HepG2 (cell line): ENCODE measurements around the gene FFAR4. TPM values are rescaled to one million over a fixed set of nuclear protein-coding genes. Genes with fewer than 3 reads are reported as not detected.
A peak's percentile ranks its signal among the peaks of the same experiment; 100 is the strongest.

ENCODE experiments used
- ATRX ChIP-seq: sonication (generic); formaldehyde crosslinking; IDR thresholded peaks from 2 replicates; pipeline ENCODE4 v1.4.0; 2020; ENCODE audit warnings: missing genetic modification reagents, borderline replicate concordance
- EHMT2 ChIP-seq: fragments of 200-600 bp; sonication (generic); IDR thresholded peaks from 2 replicates; pipeline ENCODE4 v1.7.0; 2017; ENCODE audit warnings: antibody characterized with exemption, low read depth, low read length, borderline replicate concordance
- GATAD1 ChIP-seq: IDR thresholded peaks from 2 replicates; pipeline ENCODE4 v1.6.1; 2016; ENCODE audit warnings: missing genetic modification reagents, missing compliant biosample characterization
- NFYC ChIP-seq: IDR thresholded peaks from 2 replicates; pipeline ENCODE4 v1.6.1; 2016; ENCODE audit warnings: missing genetic modification reagents, missing compliant biosample characterization
- PITX1 ChIP-seq: sonication (generic); formaldehyde crosslinking; IDR thresholded peaks from 2 replicates; pipeline ENCODE4 v1.5.1; 2020; ENCODE audit warnings: mild to moderate bottlenecking, missing genetic modification reagents
- SSRP1 ChIP-seq: IDR thresholded peaks from 2 replicates; pipeline ENCODE4 v1.6.1; 2016; ENCODE audit warnings: control low read depth
- TCF7L2 ChIP-seq: IDR thresholded peaks from 2 replicates; pipeline ENCODE4 v1.6.1; 2011; ENCODE audit warnings: mild to moderate bottlenecking, low read depth, low read length, moderate library complexity
- TMF1 ChIP-seq: sonication (generic); formaldehyde crosslinking; IDR thresholded peaks from 2 replicates; pipeline ENCODE4 v1.8.1; 2022; ENCODE audit warnings: low read depth, missing genetic modification reagents
- ZC3H4 ChIP-seq: sonication (generic); formaldehyde crosslinking; IDR thresholded peaks from 2 replicates; pipeline ENCODE4 v1.4.0; 2020; ENCODE audit warnings: missing genetic modification reagents, borderline replicate concordance
- ZNF160 ChIP-seq: sonication (generic); formaldehyde crosslinking; IDR thresholded peaks from 2 replicates; pipeline ENCODE4 v1.8.0; 2022; ENCODE audit warnings: mild to moderate bottlenecking, inconsistent platforms, missing genetic modification reagents
- ZNF33A ChIP-seq: sonication (generic); formaldehyde crosslinking; IDR thresholded peaks from 2 replicates; pipeline ENCODE4 v1.5.1; 2020; ENCODE audit warnings: missing genetic modification reagents, mild to moderate bottlenecking, moderate library complexity, borderline replicate concordance
- ZNF614 ChIP-seq: IDR thresholded peaks from 2 replicates; pipeline ENCODE4 v1.6.1; 2018; ENCODE audit warnings: missing biosample characterization, missing genetic modification reagents, inconsistent platforms, borderline replicate concordance
- polyA plus RNA-seq, 8 experiments: library from polyadenylated mRNA; depleted of rRNA in 3 of 8; stranded (reverse) in 7 of 8; unstranded in 1 of 8; fragments of >200 nt; fragmentation: Illumina TruSeq in 4 of 8; extraction: Trizol in 4 of 8; gene quantifications; 2 replicates each; pipeline versions ENCODE4 v1.2.1 to v1.2.3, GENCODE V29; 2011 to 2016; ENCODE audit warnings: low read depth in 4 of 8, missing spikeins in 1 of 8, mixed read lengths in 1 of 8; ENCODE audit not compliant: insufficient read depth in 1 of 8
- total RNA-seq, 5 experiments: library from RNA; depleted of rRNA; stranded (reverse); fragments of >200 nt; fragmentation: Illumina TruSeq; extraction: Trizol; gene quantifications; 2 replicates each; pipeline ENCODE4 v1.2.3, GENCODE V29; 2016; ENCODE audit warnings: low read depth in 1 of 5
- TF ChIP-seq, protein P1 (sequence below): sonication (generic); formaldehyde crosslinking; IDR thresholded peaks from 2 replicates; pipeline ENCODE4 v1.5.1; 2020; ENCODE audit warnings: mild to moderate bottlenecking, moderate library complexity, missing genetic modification reagents
- TF ChIP-seq, protein P2 (sequence below): sonication (generic); formaldehyde crosslinking; IDR thresholded peaks from 2 replicates; pipeline ENCODE4 v1.4.0; 2020; ENCODE audit warnings: missing genetic modification reagents, borderline replicate concordance
- TF ChIP-seq, protein P3 (sequence below): sonication (generic); formaldehyde crosslinking; IDR thresholded peaks from 2 replicates; pipeline ENCODE4 v1.8.1; 2023; ENCODE audit warnings: mild to moderate bottlenecking, missing genetic modification reagents, borderline replicate concordance
- TF ChIP-seq, protein P4 (sequence below): sonication (generic); formaldehyde crosslinking; IDR thresholded peaks from 2 replicates; pipeline ENCODE4 v1.4.0; 2020; ENCODE audit warnings: missing genetic modification reagents, mild to moderate bottlenecking, borderline replicate concordance
- TF ChIP-seq, protein P5 (sequence below): sonication (generic); formaldehyde crosslinking; IDR thresholded peaks from 2 replicates; pipeline ENCODE4 v1.4.0; 2020; ENCODE audit warnings: missing genetic modification reagents

FFAR4 gene
- total and polyA plus RNA-seq, 2 of the 13 experiments (the other 11 are each of a cell fraction or from before 2014, with no cell fraction given): 0.09 TPM; not detected in 1

DNA sequence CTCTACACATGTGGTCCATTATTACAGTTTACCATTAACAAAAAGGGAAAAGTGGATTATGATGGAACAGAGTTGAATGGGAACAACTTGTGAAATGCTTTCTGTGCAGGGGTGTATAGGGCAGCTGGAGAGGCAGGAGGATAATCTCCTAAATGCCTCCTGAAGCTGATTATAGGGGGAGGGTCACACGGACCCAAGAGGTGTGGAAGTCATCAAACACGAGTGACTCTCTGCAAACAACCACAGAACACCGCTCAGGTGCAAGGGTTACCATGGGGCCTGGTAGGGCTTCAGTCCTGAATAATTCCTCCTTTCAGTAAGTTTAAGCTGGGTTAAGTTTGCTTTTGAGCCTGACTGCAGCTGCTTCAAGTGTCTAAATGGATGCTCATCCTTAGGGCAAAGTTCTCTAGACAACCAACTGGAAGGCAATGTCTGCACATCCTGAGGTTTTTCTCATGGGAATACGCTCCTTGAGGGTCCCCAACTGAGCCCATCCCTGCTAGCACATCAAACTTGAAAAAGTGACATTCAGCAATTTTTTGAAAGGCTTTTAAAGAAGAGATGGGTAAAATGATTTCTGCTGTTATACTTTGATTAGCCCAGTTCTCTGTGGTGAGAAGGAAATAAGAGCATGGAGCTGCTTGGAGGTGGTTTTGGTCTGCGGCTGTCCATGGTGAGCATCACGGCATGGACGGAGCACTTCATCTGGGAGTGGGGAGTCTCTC, 47.8 kb downstream of the FFAR4 start (continued):
- TF ChIP-seq ZNF160 (no peak), TMF1 (CRISPR knock-in tag) (no peak), ATRX (CRISPR knock-in tag) (no peak), TCF7L2 (no peak), ZNF614 (CRISPR knock-in tag) (no peak), ZNF33A (CRISPR knock-in tag) (no peak), ZC3H4 (CRISPR knock-in tag) (no peak), PITX1 (CRISPR knock-in tag) (peak; percentile 17; the same call in 1 of the 2 replicates), SSRP1 (CRISPR knock-in tag) (no peak), GATAD1 (CRISPR knock-in tag) (no peak), EHMT2 (no peak), NFYC (no peak)
- TF ChIP-seq, protein P1, sequence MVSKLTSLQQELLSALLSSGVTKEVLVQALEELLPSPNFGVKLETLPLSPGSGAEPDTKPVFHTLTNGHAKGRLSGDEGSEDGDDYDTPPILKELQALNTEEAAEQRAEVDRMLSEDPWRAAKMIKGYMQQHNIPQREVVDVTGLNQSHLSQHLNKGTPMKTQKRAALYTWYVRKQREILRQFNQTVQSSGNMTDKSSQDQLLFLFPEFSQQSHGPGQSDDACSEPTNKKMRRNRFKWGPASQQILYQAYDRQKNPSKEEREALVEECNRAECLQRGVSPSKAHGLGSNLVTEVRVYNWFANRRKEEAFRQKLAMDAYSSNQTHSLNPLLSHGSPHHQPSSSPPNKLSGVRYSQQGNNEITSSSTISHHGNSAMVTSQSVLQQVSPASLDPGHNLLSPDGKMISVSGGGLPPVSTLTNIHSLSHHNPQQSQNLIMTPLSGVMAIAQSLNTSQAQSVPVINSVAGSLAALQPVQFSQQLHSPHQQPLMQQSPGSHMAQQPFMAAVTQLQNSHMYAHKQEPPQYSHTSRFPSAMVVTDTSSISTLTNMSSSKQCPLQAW: no peak
- TF ChIP-seq, protein P2, sequence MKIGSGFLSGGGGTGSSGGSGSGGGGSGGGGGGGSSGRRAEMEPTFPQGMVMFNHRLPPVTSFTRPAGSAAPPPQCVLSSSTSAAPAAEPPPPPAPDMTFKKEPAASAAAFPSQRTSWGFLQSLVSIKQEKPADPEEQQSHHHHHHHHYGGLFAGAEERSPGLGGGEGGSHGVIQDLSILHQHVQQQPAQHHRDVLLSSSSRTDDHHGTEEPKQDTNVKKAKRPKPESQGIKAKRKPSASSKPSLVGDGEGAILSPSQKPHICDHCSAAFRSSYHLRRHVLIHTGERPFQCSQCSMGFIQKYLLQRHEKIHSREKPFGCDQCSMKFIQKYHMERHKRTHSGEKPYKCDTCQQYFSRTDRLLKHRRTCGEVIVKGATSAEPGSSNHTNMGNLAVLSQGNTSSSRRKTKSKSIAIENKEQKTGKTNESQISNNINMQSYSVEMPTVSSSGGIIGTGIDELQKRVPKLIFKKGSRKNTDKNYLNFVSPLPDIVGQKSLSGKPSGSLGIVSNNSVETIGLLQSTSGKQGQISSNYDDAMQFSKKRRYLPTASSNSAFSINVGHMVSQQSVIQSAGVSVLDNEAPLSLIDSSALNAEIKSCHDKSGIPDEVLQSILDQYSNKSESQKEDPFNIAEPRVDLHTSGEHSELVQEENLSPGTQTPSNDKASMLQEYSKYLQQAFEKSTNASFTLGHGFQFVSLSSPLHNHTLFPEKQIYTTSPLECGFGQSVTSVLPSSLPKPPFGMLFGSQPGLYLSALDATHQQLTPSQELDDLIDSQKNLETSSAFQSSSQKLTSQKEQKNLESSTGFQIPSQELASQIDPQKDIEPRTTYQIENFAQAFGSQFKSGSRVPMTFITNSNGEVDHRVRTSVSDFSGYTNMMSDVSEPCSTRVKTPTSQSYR (CRISPR knock-in tag): peak; percentile 33; the same call in 1 of the 2 replicates
- TF ChIP-seq, protein P3, sequence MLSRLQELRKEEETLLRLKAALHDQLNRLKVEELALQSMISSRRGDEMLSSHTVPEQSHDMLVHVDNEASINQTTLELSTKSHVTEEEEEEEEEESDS (CRISPR knock-in tag): no peak
- TF ChIP-seq, protein P4, sequence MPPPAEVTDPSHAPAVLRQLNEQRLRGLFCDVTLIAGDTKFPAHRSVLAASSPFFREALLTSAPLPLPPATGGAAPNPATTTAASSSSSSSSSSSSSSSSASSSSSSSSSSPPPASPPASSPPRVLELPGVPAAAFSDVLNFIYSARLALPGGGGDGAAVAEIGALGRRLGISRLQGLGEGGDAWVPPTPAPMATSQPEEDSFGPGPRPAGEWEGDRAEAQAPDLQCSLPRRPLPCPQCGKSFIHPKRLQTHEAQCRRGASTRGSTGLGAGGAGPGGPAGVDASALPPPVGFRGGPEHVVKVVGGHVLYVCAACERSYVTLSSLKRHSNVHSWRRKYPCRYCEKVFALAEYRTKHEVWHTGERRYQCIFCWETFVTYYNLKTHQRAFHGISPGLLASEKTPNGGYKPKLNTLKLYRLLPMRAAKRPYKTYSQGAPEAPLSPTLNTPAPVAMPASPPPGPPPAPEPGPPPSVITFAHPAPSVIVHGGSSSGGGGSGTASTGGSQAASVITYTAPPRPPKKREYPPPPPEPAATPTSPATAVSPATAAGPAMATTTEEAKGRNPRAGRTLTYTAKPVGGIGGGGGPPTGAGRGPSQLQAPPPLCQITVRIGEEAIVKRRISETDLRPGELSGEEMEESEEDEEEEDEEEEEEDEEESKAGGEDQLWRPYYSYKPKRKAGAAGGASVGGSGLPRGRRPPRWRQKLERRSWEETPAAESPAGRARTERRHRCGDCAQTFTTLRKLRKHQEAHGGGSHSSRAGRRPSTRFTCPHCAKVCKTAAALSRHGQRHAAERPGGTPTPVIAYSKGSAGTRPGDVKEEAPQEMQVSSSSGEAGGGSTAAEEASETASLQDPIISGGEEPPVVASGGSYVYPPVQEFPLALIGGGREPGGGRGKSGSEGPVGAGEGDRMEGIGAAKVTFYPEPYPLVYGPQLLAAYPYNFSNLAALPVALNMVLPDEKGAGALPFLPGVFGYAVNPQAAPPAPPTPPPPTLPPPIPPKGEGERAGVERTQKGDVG (CRISPR knock-in tag): no peak
- TF ChIP-seq, protein P5, sequence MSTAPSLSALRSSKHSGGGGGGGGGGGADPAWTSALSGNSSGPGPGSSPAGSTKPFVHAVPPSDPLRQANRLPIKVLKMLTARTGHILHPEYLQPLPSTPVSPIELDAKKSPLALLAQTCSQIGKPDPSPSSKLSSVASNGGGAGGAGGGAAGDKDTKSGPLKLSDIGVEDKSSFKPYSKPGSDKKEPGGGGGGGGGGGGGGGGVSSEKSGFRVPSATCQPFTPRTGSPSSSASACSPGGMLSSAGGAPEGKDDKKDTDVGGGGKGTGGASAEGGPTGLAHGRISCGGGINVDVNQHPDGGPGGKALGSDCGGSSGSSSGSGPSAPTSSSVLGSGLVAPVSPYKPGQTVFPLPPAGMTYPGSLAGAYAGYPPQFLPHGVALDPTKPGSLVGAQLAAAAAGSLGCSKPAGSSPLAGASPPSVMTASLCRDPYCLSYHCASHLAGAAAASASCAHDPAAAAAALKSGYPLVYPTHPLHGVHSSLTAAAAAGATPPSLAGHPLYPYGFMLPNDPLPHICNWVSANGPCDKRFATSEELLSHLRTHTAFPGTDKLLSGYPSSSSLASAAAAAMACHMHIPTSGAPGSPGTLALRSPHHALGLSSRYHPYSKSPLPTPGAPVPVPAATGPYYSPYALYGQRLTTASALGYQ (CRISPR knock-in tag): no peak
